HepG2 (cell line): ENCODE results near the gene CCDC50.

Experiments
- KLF6 ChIP-seq: IDR thresholded peaks from 2 replicates; pipeline ENCODE4 v1.8.0; 2016; ENCODE audit warnings: missing biosample characterization, missing genetic modification reagents
- ZNF232 ChIP-seq: sonication (generic); formaldehyde crosslinking; IDR thresholded peaks from 2 replicates; pipeline ENCODE4 v1.4.0; 2020; ENCODE audit warnings: missing genetic modification reagents, borderline replicate concordance
- ZNF44 ChIP-seq: sonication (generic); formaldehyde crosslinking; IDR thresholded peaks from 2 replicates; pipeline ENCODE4 v1.5.1; 2020; ENCODE audit warnings: mild to moderate bottlenecking, missing genetic modification reagents
- TF ChIP-seq, protein P1 (sequence below): sonication (generic); formaldehyde crosslinking; IDR thresholded peaks from one replicate; pipeline ENCODE4 v1.5.1; 2020; ENCODE audit warnings: mild to moderate bottlenecking, missing genetic modification reagents; ENCODE audit errors: not compliant biosample characterization

DNA sequence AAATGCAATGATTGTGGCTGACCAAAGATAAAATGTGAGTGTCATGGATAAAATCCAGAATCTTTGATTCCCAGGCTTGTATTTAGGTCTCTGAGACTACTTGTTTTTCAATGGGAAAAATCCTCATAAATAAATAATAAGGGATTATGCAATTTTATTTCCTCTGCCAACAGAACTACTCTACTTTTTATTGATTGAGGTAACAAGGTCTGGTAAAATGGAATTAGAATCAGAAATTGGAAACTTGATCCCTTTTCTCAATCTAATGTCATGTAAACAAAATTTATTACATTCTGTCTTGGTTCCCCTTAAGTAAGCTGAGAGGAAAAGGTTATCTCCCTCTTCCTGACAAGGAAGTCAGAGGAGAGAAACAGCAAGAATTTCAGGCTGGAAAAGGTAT lies 48.3 kb upstream of the CCDC50 start:
- TF ChIP-seq ZNF44 (CRISPR knock-in tag) (no peak), KLF6 (CRISPR knock-in tag) (no peak), ZNF232 (CRISPR knock-in tag) (no peak)
- TF ChIP-seq, protein P1, sequence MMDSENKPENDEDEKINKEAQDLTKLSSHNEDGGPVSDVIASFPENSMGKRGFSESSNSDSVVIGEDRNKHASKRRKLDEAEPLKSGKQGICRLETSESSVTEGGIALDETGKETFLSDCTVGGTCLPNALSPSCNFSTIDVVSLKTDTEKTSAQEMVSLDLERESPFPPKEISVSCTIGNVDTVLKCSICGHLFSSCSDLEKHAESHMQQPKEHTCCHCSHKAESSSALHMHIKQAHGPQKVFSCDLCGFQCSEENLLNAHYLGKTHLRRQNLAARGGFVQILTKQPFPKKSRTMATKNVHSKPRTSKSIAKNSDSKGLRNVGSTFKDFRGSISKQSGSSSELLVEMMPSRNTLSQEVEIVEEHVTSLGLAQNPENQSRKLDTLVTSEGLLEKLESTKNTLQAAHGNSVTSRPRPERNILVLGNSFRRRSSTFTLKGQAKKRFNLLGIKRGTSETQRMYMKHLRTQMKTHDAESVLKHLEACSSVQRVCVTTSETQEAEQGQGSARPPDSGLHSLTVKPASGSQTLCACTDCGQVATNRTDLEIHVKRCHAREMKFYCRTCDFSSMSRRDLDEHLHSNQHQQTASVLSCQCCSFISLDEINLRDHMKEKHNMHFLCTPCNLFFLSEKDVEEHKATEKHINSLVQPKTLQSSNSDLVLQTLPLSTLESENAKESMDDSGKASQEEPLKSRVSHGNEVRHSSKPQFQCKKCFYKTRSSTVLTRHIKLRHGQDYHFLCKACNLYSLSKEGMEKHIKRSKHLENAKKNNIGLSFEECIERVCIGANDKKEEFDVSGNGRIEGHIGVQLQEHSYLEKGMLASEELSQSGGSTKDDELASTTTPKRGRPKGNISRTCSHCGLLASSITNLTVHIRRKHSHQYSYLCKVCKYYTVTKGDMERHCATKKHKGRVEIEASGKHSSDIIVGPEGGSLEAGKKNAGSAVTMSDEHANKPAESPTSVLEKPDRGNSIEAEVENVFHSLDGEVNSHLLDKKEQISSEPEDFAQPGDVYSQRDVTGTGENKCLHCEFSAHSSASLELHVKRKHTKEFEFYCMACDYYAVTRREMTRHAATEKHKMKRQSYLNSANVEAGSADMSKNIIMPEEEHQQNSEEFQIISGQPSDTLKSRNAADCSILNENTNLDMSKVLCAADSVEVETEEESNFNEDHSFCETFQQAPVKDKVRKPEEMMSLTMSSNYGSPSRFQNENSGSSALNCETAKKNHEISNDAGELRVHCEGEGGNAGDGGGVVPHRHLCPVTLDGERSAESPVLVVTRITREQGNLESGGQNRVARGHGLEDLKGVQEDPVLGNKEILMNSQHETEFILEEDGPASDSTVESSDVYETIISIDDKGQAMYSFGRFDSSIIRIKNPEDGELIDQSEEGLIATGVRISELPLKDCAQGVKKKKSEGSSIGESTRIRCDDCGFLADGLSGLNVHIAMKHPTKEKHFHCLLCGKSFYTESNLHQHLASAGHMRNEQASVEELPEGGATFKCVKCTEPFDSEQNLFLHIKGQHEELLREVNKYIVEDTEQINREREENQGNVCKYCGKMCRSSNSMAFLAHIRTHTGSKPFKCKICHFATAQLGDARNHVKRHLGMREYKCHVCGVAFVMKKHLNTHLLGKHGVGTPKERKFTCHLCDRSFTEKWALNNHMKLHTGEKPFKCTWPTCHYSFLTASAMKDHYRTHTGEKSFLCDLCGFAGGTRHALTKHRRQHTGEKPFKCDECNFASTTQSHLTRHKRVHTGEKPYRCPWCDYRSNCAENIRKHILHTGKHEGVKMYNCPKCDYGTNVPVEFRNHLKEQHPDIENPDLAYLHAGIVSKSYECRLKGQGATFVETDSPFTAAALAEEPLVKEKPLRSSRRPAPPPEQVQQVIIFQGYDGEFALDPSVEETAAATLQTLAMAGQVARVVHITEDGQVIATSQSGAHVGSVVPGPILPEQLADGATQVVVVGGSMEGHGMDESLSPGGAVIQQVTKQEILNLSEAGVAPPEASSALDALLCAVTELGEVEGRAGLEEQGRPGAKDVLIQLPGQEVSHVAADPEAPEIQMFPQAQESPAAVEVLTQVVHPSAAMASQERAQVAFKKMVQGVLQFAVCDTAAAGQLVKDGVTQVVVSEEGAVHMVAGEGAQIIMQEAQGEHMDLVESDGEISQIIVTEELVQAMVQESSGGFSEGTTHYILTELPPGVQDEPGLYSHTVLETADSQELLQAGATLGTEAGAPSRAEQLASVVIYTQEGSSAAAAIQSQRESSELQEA = no peak
